Ovary (tissue), 3 donors: ENCODE results near the gene GPR83.

ENCODE experiments used
- EP300 ChIP-seq: sonication (generic); formaldehyde crosslinking; IDR thresholded peaks from one replicate; pipeline ENCODE4 v1.6.1; 2017; ENCODE audit warnings: antibody characterized with exemption
- TF ChIP-seq, protein P1 (sequence below), 3 donors: fragments of 450-650 bp in 2 of 3; fragments of 200-600 bp in 1 of 3; IDR thresholded peaks; one replicate each; pipeline versions ENCODE4 v1.5.1 to v1.8.0; 2016 to 2022; ENCODE audit warnings: antibody characterized with exemption in 3 of 3, mild to moderate bottlenecking in 1 of 3
- donor health status: DM: no; HTN: no; CAD: no.

DNA sequence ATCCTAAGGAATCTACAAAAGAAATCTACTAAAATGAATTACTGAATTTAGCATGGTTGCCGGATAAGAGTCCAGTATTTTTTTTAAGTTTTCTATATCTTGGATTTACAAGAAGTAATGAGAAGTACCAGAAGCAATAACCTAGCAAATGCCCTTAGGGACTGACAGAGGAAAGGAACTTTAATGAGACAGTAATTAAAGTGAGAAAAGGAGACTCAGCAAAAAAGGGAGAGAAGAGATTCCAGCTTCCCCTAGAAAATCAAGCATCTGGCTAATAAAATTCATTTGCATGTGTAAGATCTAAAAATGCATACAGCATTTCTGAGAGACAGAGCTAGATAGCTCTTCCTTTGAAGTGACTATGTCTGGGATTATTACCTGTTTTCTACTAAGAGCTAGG is 57.7 kb downstream of the GPR83 start:
- TF ChIP-seq EP300: no peak
- TF ChIP-seq, protein P1, sequence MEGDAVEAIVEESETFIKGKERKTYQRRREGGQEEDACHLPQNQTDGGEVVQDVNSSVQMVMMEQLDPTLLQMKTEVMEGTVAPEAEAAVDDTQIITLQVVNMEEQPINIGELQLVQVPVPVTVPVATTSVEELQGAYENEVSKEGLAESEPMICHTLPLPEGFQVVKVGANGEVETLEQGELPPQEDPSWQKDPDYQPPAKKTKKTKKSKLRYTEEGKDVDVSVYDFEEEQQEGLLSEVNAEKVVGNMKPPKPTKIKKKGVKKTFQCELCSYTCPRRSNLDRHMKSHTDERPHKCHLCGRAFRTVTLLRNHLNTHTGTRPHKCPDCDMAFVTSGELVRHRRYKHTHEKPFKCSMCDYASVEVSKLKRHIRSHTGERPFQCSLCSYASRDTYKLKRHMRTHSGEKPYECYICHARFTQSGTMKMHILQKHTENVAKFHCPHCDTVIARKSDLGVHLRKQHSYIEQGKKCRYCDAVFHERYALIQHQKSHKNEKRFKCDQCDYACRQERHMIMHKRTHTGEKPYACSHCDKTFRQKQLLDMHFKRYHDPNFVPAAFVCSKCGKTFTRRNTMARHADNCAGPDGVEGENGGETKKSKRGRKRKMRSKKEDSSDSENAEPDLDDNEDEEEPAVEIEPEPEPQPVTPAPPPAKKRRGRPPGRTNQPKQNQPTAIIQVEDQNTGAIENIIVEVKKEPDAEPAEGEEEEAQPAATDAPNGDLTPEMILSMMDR (IDR thresholded peaks at IDR 0.05): no peak
